Type B pancreatic cell (in vitro differentiated cells): Measurements from ENCODE around the gene TTF1. TPM values are rescaled to one million over a fixed set of nuclear protein-coding genes. Genes with fewer than 3 reads are reported as not detected.
A peak's percentile ranks its signal among the peaks of the same experiment; 100 is the strongest.

ENCODE experiments used
- DNase-seq: peaks from one replicate; pipeline ENCODE4 v3.0.0; 2021; ENCODE audit warnings: mixed read lengths; ENCODE audit not compliant: unreplicated experiment; ENCODE audit errors: extremely low spot score
- H3K27ac Mint-ChIP-seq: 2 replicates; pipeline ENCODE4 v1.8.0; 2021; ENCODE audit warnings: mild to moderate bottlenecking, mixed read lengths
- H3K27me3 Mint-ChIP-seq: 2 replicates; pipeline ENCODE4 v1.8.0; 2021; ENCODE audit warnings: mixed read lengths
- H3K36me3 Mint-ChIP-seq: 2 replicates; pipeline ENCODE4 v1.8.0; 2021; ENCODE audit warnings: mixed read lengths
- H3K4me1 Mint-ChIP-seq: one replicate; pipeline ENCODE4 v1.8.0; 2021; ENCODE audit warnings: mixed read lengths; ENCODE audit not compliant: unreplicated experiment
- H3K4me3 Mint-ChIP-seq: 2 replicates; pipeline ENCODE4 v1.8.0; 2021; ENCODE audit warnings: mild to moderate bottlenecking, mixed read lengths
- H3K9me3 Mint-ChIP-seq: 2 replicates; pipeline ENCODE4 v1.8.0; 2021; ENCODE audit warnings: mixed read lengths
- total RNA-seq: library from RNA; stranded (reverse); gene quantifications from 2 replicates; pipeline ENCODE4 v1.2.1, GENCODE V29; 2021; ENCODE audit warnings: low replicate concordance
- TF ChIP-seq, protein P1 (sequence below): fragments of 200-600 bp; sonication (generic); conservative IDR thresholded peaks from 2 replicates; pipeline ENCODE4 v1.5.0; 2021; ENCODE audit warnings: antibody characterized with exemption, mild to moderate bottlenecking

TTF1 gene
- total RNA-seq, 1 donor from 2014 or later: 18.6 TPM

DNA sequence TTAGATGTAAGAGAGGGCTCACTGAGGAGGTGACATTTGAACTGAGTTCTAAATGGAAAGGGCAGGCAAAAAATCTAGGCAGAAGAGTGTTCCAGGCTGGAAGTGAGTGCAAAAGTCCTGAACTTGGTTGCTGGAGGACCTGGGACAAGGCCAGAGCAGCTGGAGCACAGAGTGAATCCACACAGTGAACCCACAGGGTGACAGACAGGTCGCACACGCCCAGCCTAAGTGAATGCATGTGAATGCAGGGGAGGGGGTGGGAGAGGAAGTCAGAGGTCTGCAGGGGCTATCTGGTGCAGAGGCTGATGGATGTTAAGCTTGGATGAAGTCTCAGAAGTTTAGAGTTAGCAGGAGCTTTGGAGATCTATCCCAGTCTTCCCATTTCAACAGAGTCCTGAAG is 556 bp upstream of the TTF1 start:
- H3K9me3 Mint-ChIP-seq: no peaks in the 10 kb centered on the region
- H3K4me1 Mint-ChIP-seq: peaks cover 29% of the 10 kb centered on the region
- peaks cover 39% of the 10 kb centered on the region for H3K27me3 Mint-ChIP-seq
- H3K4me3 Mint-ChIP-seq: peak overlapping the region; percentile 89
- no peak for DNase-seq
- H3K27ac Mint-ChIP-seq: peak overlapping the region; percentile 82
- H3K36me3 Mint-ChIP-seq: peaks cover 10% of the 10 kb centered on the region
- TF ChIP-seq, protein P1, sequence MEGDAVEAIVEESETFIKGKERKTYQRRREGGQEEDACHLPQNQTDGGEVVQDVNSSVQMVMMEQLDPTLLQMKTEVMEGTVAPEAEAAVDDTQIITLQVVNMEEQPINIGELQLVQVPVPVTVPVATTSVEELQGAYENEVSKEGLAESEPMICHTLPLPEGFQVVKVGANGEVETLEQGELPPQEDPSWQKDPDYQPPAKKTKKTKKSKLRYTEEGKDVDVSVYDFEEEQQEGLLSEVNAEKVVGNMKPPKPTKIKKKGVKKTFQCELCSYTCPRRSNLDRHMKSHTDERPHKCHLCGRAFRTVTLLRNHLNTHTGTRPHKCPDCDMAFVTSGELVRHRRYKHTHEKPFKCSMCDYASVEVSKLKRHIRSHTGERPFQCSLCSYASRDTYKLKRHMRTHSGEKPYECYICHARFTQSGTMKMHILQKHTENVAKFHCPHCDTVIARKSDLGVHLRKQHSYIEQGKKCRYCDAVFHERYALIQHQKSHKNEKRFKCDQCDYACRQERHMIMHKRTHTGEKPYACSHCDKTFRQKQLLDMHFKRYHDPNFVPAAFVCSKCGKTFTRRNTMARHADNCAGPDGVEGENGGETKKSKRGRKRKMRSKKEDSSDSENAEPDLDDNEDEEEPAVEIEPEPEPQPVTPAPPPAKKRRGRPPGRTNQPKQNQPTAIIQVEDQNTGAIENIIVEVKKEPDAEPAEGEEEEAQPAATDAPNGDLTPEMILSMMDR: no peak

DNA sequence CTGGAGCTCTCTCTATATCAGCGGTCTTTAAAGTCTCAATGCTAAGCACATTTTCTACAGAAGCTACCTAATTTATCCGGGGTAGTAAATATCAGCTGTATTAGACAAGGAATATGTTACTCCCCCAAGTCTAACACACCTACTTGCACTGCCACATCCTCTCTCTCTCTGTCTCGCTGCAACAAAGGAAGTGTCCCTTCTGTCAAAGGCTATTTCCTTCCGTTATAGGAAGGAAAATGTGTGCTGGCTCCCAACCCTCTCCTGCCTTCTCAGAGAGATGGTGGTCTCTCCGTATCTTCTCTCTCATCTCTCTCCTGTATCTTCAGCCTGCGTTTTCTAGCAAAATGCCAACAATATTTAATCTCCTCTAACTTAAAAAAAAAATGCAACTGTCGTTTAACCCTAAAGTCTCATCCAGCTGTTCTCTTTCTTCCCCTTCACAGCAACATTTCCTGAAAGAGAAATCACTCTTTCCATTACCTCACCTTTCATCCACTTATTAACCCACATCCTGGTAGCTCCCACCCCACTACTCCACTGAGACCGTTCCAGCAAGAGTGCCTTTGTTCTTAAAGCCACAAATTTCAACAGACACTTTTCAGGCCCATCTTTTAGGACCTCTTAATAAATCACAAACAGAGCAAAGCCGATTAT is 2.3 kb downstream of the TTF1 start:
- TF ChIP-seq, protein P1: no peak
- H3K4me1 Mint-ChIP-seq: peaks cover 26% of the 10 kb centered on the region
- H3K27me3 Mint-ChIP-seq: peaks cover 16% of the 10 kb centered on the region
- no peak for DNase-seq
- H3K9me3 Mint-ChIP-seq: no peaks in the 10 kb centered on the region
- H3K36me3 Mint-ChIP-seq: peaks cover 18% of the 10 kb centered on the region
- H3K4me3 Mint-ChIP-seq: peak overlapping the region; percentile 56
- peak overlapping the region; percentile 12 for H3K27ac Mint-ChIP-seq

DNA sequence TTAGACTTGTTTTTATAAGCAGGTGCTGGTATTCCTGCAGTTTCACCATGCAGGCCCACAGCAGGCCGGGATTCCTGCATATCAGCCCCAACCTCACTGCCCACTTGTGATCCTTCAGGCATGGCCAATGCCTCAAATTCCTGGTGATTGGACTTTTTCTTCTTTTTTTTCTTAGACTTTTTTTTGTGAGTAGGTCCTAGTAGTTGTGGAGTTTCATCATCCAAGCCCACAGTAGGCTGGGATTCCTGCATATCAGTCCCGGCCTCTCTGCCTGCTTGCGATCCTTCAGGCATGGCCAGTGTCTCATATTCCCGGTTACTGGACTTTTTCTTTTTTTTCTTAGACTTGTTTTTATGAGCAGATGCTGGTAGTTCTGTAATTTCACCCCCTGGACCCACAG is 4.8 kb downstream of the TTF1 start:
- no peak for DNase-seq
- peaks cover 22% of the 10 kb centered on the region for H3K4me1 Mint-ChIP-seq
- no peak overlapping the region for H3K27ac Mint-ChIP-seq
- H3K9me3 Mint-ChIP-seq: no peaks in the 10 kb centered on the region
- TF ChIP-seq, protein P1: no peak
- no peak overlapping the region for H3K4me3 Mint-ChIP-seq
- H3K36me3 Mint-ChIP-seq: peaks cover 23% of the 10 kb centered on the region
- H3K27me3 Mint-ChIP-seq: peaks cover 2% of the 10 kb centered on the region

DNA sequence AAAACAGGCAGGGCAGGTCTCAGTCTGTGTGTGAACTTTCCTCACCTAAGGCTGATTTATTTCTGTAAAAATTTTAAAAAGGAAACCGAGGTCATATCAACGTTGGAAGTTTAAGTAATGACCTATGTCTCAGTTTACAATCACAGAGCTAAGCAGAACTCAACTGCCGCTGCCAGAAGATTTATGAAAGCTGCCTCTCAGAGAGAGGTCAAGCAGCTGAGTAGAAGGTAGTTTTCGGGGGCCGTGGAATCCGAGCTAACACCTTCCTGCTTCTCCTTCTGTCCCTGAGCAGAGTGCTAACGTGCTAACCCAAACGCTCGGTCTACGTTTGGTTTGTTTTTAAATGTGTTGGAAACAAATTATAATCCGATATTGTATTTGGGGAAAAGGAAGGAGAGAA is 11.1 kb downstream of the TTF1 start:
- Mint-ChIP-seq H3K4me1 (no peaks in the 10 kb centered on the region), H3K4me3 (no peak overlapping the region), H3K27me3 (no peaks in the 10 kb centered on the region), H3K9me3 (no peaks in the 10 kb centered on the region), H3K27ac (peak overlapping the region; percentile 53), H3K36me3 (peaks cover 23% of the 10 kb centered on the region)
- TF ChIP-seq, protein P1: no peak
- DNase-seq: no peak

DNA sequence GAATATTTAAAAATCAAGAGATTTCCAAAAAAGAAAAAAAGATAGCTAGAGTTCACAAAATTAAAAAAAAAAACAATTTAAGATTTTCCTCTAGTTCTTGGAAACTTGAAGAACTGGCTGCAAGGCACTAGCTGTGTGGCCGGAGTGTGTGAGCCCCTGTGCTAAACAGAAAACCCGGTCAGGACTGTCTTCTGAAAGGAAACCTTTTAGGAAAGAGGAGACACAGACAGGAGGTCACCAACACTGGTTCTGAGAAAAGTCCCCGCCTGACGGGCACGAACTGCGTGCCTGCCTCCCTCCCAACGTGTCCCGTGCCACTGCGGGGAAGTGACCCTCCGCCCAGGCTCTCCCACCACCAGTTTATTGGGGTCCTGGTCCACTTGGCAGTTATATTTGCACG is 15.2 kb downstream of the TTF1 start:
- no peak overlapping the region for H3K27ac Mint-ChIP-seq
- no peaks in the 10 kb centered on the region for H3K4me1 Mint-ChIP-seq
- no peaks in the 10 kb centered on the region for H3K27me3 Mint-ChIP-seq
- peaks cover 34% of the 10 kb centered on the region for H3K36me3 Mint-ChIP-seq
- DNase-seq: no peak
- H3K9me3 Mint-ChIP-seq: no peaks in the 10 kb centered on the region
- no peak overlapping the region for H3K4me3 Mint-ChIP-seq
- TF ChIP-seq, protein P1: no peak

DNA sequence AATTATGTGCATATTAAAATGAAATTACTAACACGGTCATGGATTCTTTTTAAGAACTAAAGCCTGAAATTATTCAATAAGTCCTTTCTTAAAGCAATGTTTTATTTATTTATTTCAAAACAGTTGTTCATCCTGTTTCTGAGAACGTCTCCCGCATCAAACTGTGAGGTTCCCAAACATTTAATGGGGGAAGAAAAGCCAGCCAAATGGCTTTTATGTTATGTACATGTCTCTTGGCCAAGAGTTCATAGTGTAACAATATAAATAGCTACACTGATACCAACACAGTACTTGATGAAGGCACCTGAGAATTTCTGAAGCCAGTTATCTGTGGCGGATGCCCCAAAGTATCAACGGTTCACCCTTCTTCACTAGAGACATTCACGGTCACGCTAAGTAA is 15.7 kb downstream of the TTF1 start:
- H3K36me3 Mint-ChIP-seq: peaks cover 29% of the 10 kb centered on the region
- H3K4me1 Mint-ChIP-seq: no peaks in the 10 kb centered on the region
- TF ChIP-seq, protein P1: no peak

More for the DNA sequence above, 15.7 kb downstream of the TTF1 start:
- Mint-ChIP-seq H3K9me3 (no peaks in the 10 kb centered on the region), H3K27ac (no peak overlapping the region), H3K4me3 (no peak overlapping the region), H3K27me3 (no peaks in the 10 kb centered on the region)
- no peak for DNase-seq
